ENCODE data around the gene SAMD14. TPM values are rescaled to one million over a fixed set of nuclear protein-coding genes. Genes with fewer than 3 reads are reported as not detected.
A peak's percentile ranks its signal among the peaks of the same experiment; 100 is the strongest.

SAMD14 gene
- total and polyA plus RNA-seq, 7 donors: 0.55 to 2.7 (median 1.0) TPM

GRCh38 chr17:50149417-50150353 is 19.7 kb upstream of the SAMD14 start:
- intact Hi-C loops (cut with DNase I): loop anchor here in 1 of 2 donors (5.0 kb wide), 1 partner anchor 37 kb away; no protein-coding TSS in a partner anchor
- Histone ChIP-seq H3K4me1 (peaks cover 69% of the 10 kb centered on the region), H3K27ac (peak overlapping the region; percentile 83), H3K27me3 (ENCODE audit: insufficient read depth in 3 of 3, low read length in 2 of 3) (no peaks in the 10 kb centered on the region), H3K4me3 (peak overlapping the region; percentile 84), H3K36me3 (ENCODE audit: insufficient read depth in 1 of 2, low read depth in 1 of 2) (peaks cover 0 to 7% of the 10 kb centered on the region in 2 donors), H3K9me3 (no peaks in the 10 kb centered on the region)
- ATAC-seq (peak in 3 of 4 donors; percentile 18 to 27 (median 24)), DNase-seq (peak; percentile 68 to 83)
- peak; percentile 6 for TF ChIP-seq CTCF (IDR thresholded peaks at IDR 0.05)
- WGBS, 3 donors: 1 to 2% (median 1%) methylated on average over 86 to 123 of the region's 123 CpGs

GRCh38 chr17:50149091-50149416 is 19.1 kb upstream of the SAMD14 start:
- Histone ChIP-seq H3K4me1 (peaks cover 62% of the 10 kb centered on the region), H3K36me3 (ENCODE audit: insufficient read depth in 1 of 2, low read depth in 1 of 2) (peaks cover 2 to 14% of the 10 kb centered on the region in 2 donors), H3K27me3 (ENCODE audit: insufficient read depth in 3 of 3, low read length in 2 of 3) (no peaks in the 10 kb centered on the region), H3K4me3 (peak overlapping the region; percentile 84), H3K27ac (peak overlapping the region; percentile 83), H3K9me3 (no peaks in the 10 kb centered on the region)
- peak in 1 of 2 donors; percentile 69 for DNase-seq
- intact Hi-C loops (cut with DNase I): loop anchor here in 1 of 2 donors (5.0 kb wide), 1 partner anchor 37 kb away; no protein-coding TSS in a partner anchor
- no peak for TF ChIP-seq CTCF (IDR thresholded peaks at IDR 0.05)
- whole genome bisulfite sequencing, 3 donors: 0% methylated on average over 7 to 30 of the region's 30 CpGs
- peak in 1 of 4 donors; percentile 6 for ATAC-seq

- Histone ChIP-seq H3K27ac (peak overlapping the region; percentile 83), H3K4me1 (peaks cover 56% of the 10 kb centered on the region), H3K27me3 (ENCODE audit: insufficient read depth in 3 of 3, low read length in 2 of 3) (no peaks in the 10 kb centered on the region), H3K9me3 (no peaks in the 10 kb centered on the region), H3K36me3 (ENCODE audit: insufficient read depth in 1 of 2, low read depth in 1 of 2) (peaks cover 3 to 20% of the 10 kb centered on the region in 2 donors), H3K4me3 (peak overlapping the region; percentile 84)
- 1% methylated on average over 16 to 25 of the region's 25 CpGs for WGBS, 3 donors
- intact Hi-C loops (cut with DNase I): loop anchor here in 1 of 2 donors (5.0 kb wide), 1 partner anchor 36 kb away; no protein-coding TSS in a partner anchor
- TF ChIP-seq CTCF (IDR thresholded peaks at IDR 0.05): no peak
- peak; percentile 22 to 44 (median 40) for ATAC-seq
- DNase-seq: peak; percentile 57 to 75
These were observed 18.5 kb upstream of the SAMD14 start for GRCh38 chr17:50148226-50149090.

- peak overlapping the region; percentile 84 for H3K4me3 ChIP-seq
- H3K4me1 ChIP-seq: peaks cover 50% of the 10 kb centered on the region
- H3K27me3 ChIP-seq (ENCODE audit: insufficient read depth in 3 of 3, low read length in 2 of 3): no peaks in the 10 kb centered on the region
- ATAC-seq (peak in 3 of 4 donors; percentile 11 to 24 (median 24)), DNase-seq (peak in 1 of 2 donors; percentile 72)
- peaks cover 3 to 25% of the 10 kb centered on the region in 2 donors for H3K36me3 ChIP-seq (ENCODE audit: insufficient read depth in 1 of 2, low read depth in 1 of 2)
- 1 to 4% (median 2%) methylated on average over 5 of the region's 5 CpGs for WGBS, 3 donors
- intact Hi-C loops (cut with DNase I): loop anchor here in 1 of 2 donors (5.0 kb wide), 1 partner anchor 36 kb away; no protein-coding TSS in a partner anchor
- H3K27ac ChIP-seq: peak overlapping the region; percentile 83
- H3K9me3 ChIP-seq: no peaks in the 10 kb centered on the region
- no peak for TF ChIP-seq CTCF (IDR thresholded peaks at IDR 0.05)
These were observed 17.9 kb upstream of the SAMD14 start for GRCh38 chr17:50147841-50148225.

Data from psoas muscle (tissue), 8 donors.